CD14-positive monocyte (primary cell): ENCODE measurements around the gene OXER1. TPM values are rescaled to one million over a fixed set of nuclear protein-coding genes. Genes with fewer than 3 reads are reported as not detected.
A peak's percentile ranks its signal among the peaks of the same experiment; 100 is the strongest.

Experiments used
- DNase-seq, 3 donors: peaks; one replicate each; pipeline ENCODE4 v3.0.0-alpha.2; 2011 to 2022
- H2AFZ ChIP-seq: 2 replicates; pipeline ENCODE4 v1.6.0; 2012; ENCODE audit warnings: mild to moderate bottlenecking, low read depth, low read length, inconsistent platforms; ENCODE audit not compliant: insufficient read depth, poor library complexity, severe bottlenecking
- H3K27ac ChIP-seq, 2 donors: 1 replicate in 1 of 2; 2 replicates in 1 of 2; pipeline ENCODE4 v1.5.1; 2012 to 2013; ENCODE audit warnings: low read length in 2 of 2, control low read depth in 1 of 2, inconsistent platforms in 1 of 2, low read depth in 1 of 2, mild to moderate bottlenecking in 1 of 2
- H3K27me3 ChIP-seq, 2 donors: one replicate each; pipeline versions ENCODE4 v1.6.0 to v1.6.1; 2011 to 2013; ENCODE audit warnings: low read length in 2 of 2; ENCODE audit not compliant: control insufficient read depth in 2 of 2, insufficient read depth in 2 of 2
- H3K36me3 ChIP-seq, 2 donors: replicated peaks in 1 of 2; 1 replicate in 1 of 2; 2 replicates in 1 of 2; pipeline versions ENCODE4 v1.5.1 to v1.6.1; 2012 to 2013; ENCODE audit warnings: low read length in 2 of 2, control low read depth in 1 of 2, inconsistent platforms in 1 of 2, mild to moderate bottlenecking in 1 of 2; ENCODE audit not compliant: insufficient read depth in 2 of 2, control insufficient read depth in 1 of 2
- H3K4me1 ChIP-seq, 2 donors: 1 replicate in 1 of 2; 2 replicates in 1 of 2; pipeline versions ENCODE4 v1.5.1 to v1.6.1; 2012 to 2013; ENCODE audit warnings: low read length in 2 of 2, control low read depth in 1 of 2, inconsistent platforms in 1 of 2, mild to moderate bottlenecking in 1 of 2, moderate library complexity in 1 of 2; ENCODE audit not compliant: insufficient read depth in 2 of 2, control insufficient read depth in 1 of 2
- H3K4me2 ChIP-seq: replicated peaks from 2 replicates; pipeline ENCODE3; 2012; ENCODE audit warnings: low read length, moderate library complexity, mild to moderate bottlenecking; ENCODE audit not compliant: poor library complexity, severe bottlenecking; ENCODE audit errors: extremely low read depth
- H3K4me3 ChIP-seq, 3 experiments: fragments of 200-600 bp in 1 of 3; sonication (generic) in 1 of 3; replicated peaks in 1 of 3; 1 replicate in 2 of 3; 2 replicates in 1 of 3; pipeline ENCODE4 v1.5.1; 2011 to 2013; ENCODE audit warnings: low read length in 3 of 3, mild to moderate bottlenecking in 3 of 3, control low read depth in 2 of 3, low read depth in 2 of 3, inconsistent platforms in 1 of 3, moderate library complexity in 1 of 3
- H3K79me2 ChIP-seq: 2 replicates; pipeline ENCODE4 v1.6.0; 2012; ENCODE audit warnings: mild to moderate bottlenecking, control low read depth, inconsistent platforms, low read length, moderate library complexity; ENCODE audit not compliant: insufficient read depth
- H3K9ac ChIP-seq: 2 replicates; pipeline ENCODE4 v1.6.0; 2017; ENCODE audit warnings: low read length, mild to moderate bottlenecking; ENCODE audit not compliant: insufficient read depth, poor library complexity, severe bottlenecking
- H3K9me3 ChIP-seq, 2 donors: replicated peaks in 1 of 2; 1 replicate in 1 of 2; 2 replicates in 1 of 2; pipeline versions ENCODE4 v1.5.1 to v1.6.1; 2012 to 2013; ENCODE audit warnings: low read length in 2 of 2, control low read depth in 1 of 2; ENCODE audit not compliant: control insufficient read depth in 1 of 2, insufficient read depth in 1 of 2
- H4K20me1 ChIP-seq: 2 replicates; pipeline ENCODE4 v1.6.0; 2012; ENCODE audit warnings: mild to moderate bottlenecking, low read length, control low read depth, moderate library complexity; ENCODE audit not compliant: insufficient read depth
- H3K27ac Mint-ChIP-seq, 7 donors: one replicate each; pipeline ENCODE4 v1.8.0; 2020; ENCODE audit warnings: mild to moderate bottlenecking in 7 of 7, mixed read lengths in 7 of 7, moderate library complexity in 6 of 7, inconsistent platforms in 2 of 7
- H3K27me3 Mint-ChIP-seq, 3 donors: one replicate each; pipeline ENCODE4 v1.8.0; 2021 to 2022; ENCODE audit warnings: low read depth in 3 of 3, mild to moderate bottlenecking in 3 of 3, mixed read lengths in 3 of 3, moderate library complexity in 3 of 3, inconsistent platforms in 1 of 3
- H3K36me3 Mint-ChIP-seq, 2 donors: one replicate each; pipeline ENCODE4 v1.8.0; 2020; ENCODE audit warnings: mixed read lengths in 2 of 2, inconsistent platforms in 1 of 2, mild to moderate bottlenecking in 1 of 2
- H3K4me1 Mint-ChIP-seq: one replicate; pipeline ENCODE4 v1.8.0; 2020; ENCODE audit warnings: mild to moderate bottlenecking, mixed read lengths
- H3K4me3 Mint-ChIP-seq, 2 donors: one replicate each; pipeline ENCODE4 v1.8.0; 2020; ENCODE audit warnings: mild to moderate bottlenecking in 2 of 2, mixed read lengths in 2 of 2, moderate library complexity in 1 of 2
- H3K9me3 Mint-ChIP-seq, 7 donors: one replicate each; pipeline ENCODE4 v1.8.0; 2020 to 2022; ENCODE audit warnings: mixed read lengths in 7 of 7, mild to moderate bottlenecking in 6 of 7, moderate library complexity in 6 of 7, inconsistent platforms in 2 of 7
- WGBS: methylation state at CpG from one replicate; pipeline ENCODE4 v1.1.5; 2013; ENCODE audit warnings: missing lambda C conversion rate; ENCODE audit not compliant: insufficient coverage; 5-methylcytosine and 5-hydroxymethylcytosine counted together
- intact Hi-C, 2 donors: fragments of 100-400 bp; cut with micrococcal nuclease; formaldehyde crosslinking; loops; one replicate each; pipeline versions ENCODE4 v1.15.0 to v1.15.1; 2023
- polyA plus RNA-seq, 3 donors: library from polyadenylated mRNA; depleted of rRNA in 1 of 3; unstranded in 2 of 3; stranded (reverse) in 1 of 3; fragments of 300-500 nt in 2 of 3; fragments of >200 nt in 1 of 3; fragmentation: Illumina TruSeq in 2 of 3; gene quantifications; 1 replicate in 2 of 3; 2 replicates in 1 of 3; pipeline ENCODE4 v1.2.3, GENCODE V29; 2012 to 2021
- TF ChIP-seq, protein P1 (sequence below): fragments of 200-600 bp; IDR thresholded peaks from one replicate; pipeline ENCODE4 v1.8.0; 2022; ENCODE audit warnings: antibody characterized with exemption, mild to moderate bottlenecking

Gene OXER1
- polyA plus RNA-seq, 3 donors, result 3.8 to 13.3 (median 5.7) TPM

- TF ChIP-seq, protein P1, sequence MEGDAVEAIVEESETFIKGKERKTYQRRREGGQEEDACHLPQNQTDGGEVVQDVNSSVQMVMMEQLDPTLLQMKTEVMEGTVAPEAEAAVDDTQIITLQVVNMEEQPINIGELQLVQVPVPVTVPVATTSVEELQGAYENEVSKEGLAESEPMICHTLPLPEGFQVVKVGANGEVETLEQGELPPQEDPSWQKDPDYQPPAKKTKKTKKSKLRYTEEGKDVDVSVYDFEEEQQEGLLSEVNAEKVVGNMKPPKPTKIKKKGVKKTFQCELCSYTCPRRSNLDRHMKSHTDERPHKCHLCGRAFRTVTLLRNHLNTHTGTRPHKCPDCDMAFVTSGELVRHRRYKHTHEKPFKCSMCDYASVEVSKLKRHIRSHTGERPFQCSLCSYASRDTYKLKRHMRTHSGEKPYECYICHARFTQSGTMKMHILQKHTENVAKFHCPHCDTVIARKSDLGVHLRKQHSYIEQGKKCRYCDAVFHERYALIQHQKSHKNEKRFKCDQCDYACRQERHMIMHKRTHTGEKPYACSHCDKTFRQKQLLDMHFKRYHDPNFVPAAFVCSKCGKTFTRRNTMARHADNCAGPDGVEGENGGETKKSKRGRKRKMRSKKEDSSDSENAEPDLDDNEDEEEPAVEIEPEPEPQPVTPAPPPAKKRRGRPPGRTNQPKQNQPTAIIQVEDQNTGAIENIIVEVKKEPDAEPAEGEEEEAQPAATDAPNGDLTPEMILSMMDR, result peak; percentile 37
- H3K36me3 Mint-ChIP-seq, result peaks cover 0 to 7% of the 10 kb centered on the region in 2 donors
- Histone ChIP-seq H3K79me2 (no peaks in the 10 kb centered on the region), H3K9me3 (peaks cover 11 to 15% of the 10 kb centered on the region in 2 donors), H3K9ac (peak overlapping the region; percentile 91), H3K27ac (peak overlapping the region; percentile 92 to 93), H3K4me3 (peak overlapping the region; percentile 16 to 66 (median 32)), H4K20me1 (no peaks in the 10 kb centered on the region), H3K4me1 (peaks cover 27 to 31% of the 10 kb centered on the region in 2 donors), H2AFZ (peak overlapping the region; percentile 65), H3K36me3 (no peaks in the 10 kb centered on the region), H3K27me3 (no peaks in the 10 kb centered on the region), H3K4me2 (peak overlapping the region; percentile 58)
- peaks cover 45% of the 10 kb centered on the region for H3K4me1 Mint-ChIP-seq
- peak overlapping the region; percentile 71 to 86 for H3K4me3 Mint-ChIP-seq
- DNase-seq, result peak; percentile 74 to 78 (median 76)
- H3K9me3 Mint-ChIP-seq, result peaks cover 3 to 18% (median 16%) of the 10 kb centered on the region in 7 donors
- H3K27me3 Mint-ChIP-seq, result peaks cover 1 to 7% (median 6%) of the 10 kb centered on the region in 3 donors
- peak overlapping the region; percentile 88 to 96 (median 94) for H3K27ac Mint-ChIP-seq
- intact Hi-C loops, result loop anchor here (10.0 kb wide), 2 partner anchors 295 to 405 kb away; no protein-coding TSS in a partner anchor
- under 1% methylated on average over 35 of the region's 35 CpGs for WGBS
These were observed 45.8 kb upstream of the OXER1 start for GRCh38 chr2:42809819-42810120.

DNA sequence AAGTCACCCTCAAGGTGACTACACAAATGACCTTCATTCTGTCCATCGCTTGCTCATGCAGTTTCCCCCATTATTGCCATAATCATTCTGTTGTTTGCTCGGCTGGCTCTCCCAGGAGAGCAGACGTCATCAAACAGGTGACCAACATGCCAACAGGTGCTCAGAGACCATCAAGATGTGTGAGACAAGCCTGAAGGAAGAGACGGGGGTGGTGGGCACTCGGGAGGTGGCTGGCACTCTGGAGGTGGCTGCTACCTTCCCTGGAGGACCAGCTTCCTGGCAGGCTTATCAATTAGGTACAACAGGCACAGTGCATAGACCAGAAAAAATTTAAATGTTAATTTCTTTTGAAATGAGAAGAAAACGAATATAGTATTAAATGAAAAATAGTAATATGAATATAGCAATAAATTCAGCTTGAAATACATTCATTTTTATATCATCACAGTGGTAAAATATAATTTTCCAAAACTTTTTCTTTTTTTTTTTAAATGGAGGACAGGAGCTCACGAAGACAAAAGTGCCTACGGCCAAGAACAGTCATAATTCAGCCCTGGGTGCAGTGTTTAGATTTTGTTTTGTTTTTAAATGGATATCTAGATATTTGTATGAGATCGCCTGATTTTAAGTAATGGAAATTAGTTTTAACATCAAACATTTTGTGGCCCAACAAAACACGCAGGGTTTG, 45.3 kb upstream of the OXER1 start:
- Mint-ChIP-seq H3K27me3 (peaks cover 1 to 7% (median 6%) of the 10 kb centered on the region in 3 donors), H3K27ac (peak overlapping the region; percentile 88 to 96 (median 94)), H3K4me3 (peak overlapping the region; percentile 71 to 86), H3K9me3 (peaks cover 3 to 13% (median 11%) of the 10 kb centered on the region in 7 donors), H3K36me3 (peaks cover 0 to 7% of the 10 kb centered on the region in 2 donors), H3K4me1 (peaks cover 49% of the 10 kb centered on the region)
- H3K9ac ChIP-seq, result peak overlapping the region; percentile 91
- peaks cover 32 to 36% of the 10 kb centered on the region in 2 donors for H3K4me1 ChIP-seq
- 60% methylated on average over 4 of the region's 10 CpGs for WGBS
- H4K20me1 ChIP-seq, result no peaks in the 10 kb centered on the region
- peak overlapping the region; percentile 65 for H2AFZ ChIP-seq
- H3K27ac ChIP-seq, result peak overlapping the region; percentile 92 to 93
- peak overlapping the region; percentile 58 for H3K4me2 ChIP-seq
- peak overlapping the region; percentile 16 to 66 (median 32) for H3K4me3 ChIP-seq
- TF ChIP-seq, protein P1, result no peak
- intact Hi-C loops, result no loop called here
- H3K9me3 ChIP-seq, result peaks cover 6 to 10% of the 10 kb centered on the region in 2 donors
- DNase-seq, result no peak
- H3K36me3 ChIP-seq, result no peaks in the 10 kb centered on the region
- H3K27me3 ChIP-seq, result no peaks in the 10 kb centered on the region
- no peaks in the 10 kb centered on the region for H3K79me2 ChIP-seq
